Heart right ventricle (tissue), 16 donors: ENCODE results near the gene SFXN5. TPM values are rescaled to one million over a fixed set of nuclear protein-coding genes. Genes with fewer than 3 reads are reported as not detected.

ENCODE experiments used
- ATAC-seq, 8 donors: fragments of 200-7000 bp; cut with Tn5 transposase; one replicate each; pipeline ENCODE4 v1.9.1; 2020; ENCODE audit warnings: mild to moderate bottlenecking in 8 of 8, moderate library complexity in 8 of 8, moderate number of reproducible peaks in 1 of 8
- DNase-seq, 2 donors: peaks; one replicate each; pipeline ENCODE4 v3.0.0-alpha.2; 2020
- H3K27ac ChIP-seq, 10 donors: fragments of 200-600 bp; sonication (generic) in 2 of 10; one replicate each; pipeline versions ENCODE4 v1.5.0 to v1.8.0; 2020 to 2022; ENCODE audit warnings: mild to moderate bottlenecking in 3 of 10
- H3K27me3 ChIP-seq, 7 donors: fragments of 200-600 bp; one replicate each; pipeline ENCODE4 v1.8.0; 2021 to 2022; ENCODE audit warnings: mild to moderate bottlenecking in 2 of 7
- H3K36me3 ChIP-seq, 9 donors: fragments of 200-600 bp; sonication (generic) in 1 of 9; one replicate each; pipeline versions ENCODE4 v1.5.0 to v1.8.0; 2020 to 2022; ENCODE audit warnings: mild to moderate bottlenecking in 2 of 9
- H3K4me1 ChIP-seq, 9 donors: fragments of 200-600 bp; sonication (generic) in 1 of 9; one replicate each; pipeline versions ENCODE4 v1.5.0 to v1.8.0; 2020 to 2022; ENCODE audit warnings: mild to moderate bottlenecking in 4 of 9
- H3K4me3 ChIP-seq, 10 donors: fragments of 200-600 bp; sonication (generic) in 2 of 10; one replicate each; pipeline versions ENCODE4 v1.5.0 to v1.8.0; 2020 to 2022; ENCODE audit warnings: mild to moderate bottlenecking in 7 of 10, moderate library complexity in 2 of 10
- H3K9me3 ChIP-seq, 11 donors: fragments of 200-600 bp in 10 of 11; sonication (generic) in 2 of 11; one replicate each; pipeline versions ENCODE4 v1.5.0 to v1.8.0; 2013 to 2022; ENCODE audit warnings: mild to moderate bottlenecking in 2 of 11, control low read depth in 1 of 11, moderate library complexity in 1 of 11
- WGBS, 2 donors: extraction: QIAGEN DNeasy Blood & Tissue Kit; methylation state at CpG; one replicate each; pipeline ENCODE4 v1.1.7; 2013; ENCODE audit warnings: inconsistent platforms in 1 of 2; 5-methylcytosine and 5-hydroxymethylcytosine counted together
- intact Hi-C, 10 donors: fragments of 100-400 bp; cut with DNase I; formaldehyde crosslinking; loops; one replicate each; pipeline versions ENCODE4 v1.11.1 to v1.14.2; 2022
- polyA plus RNA-seq, 2 donors: library from polyadenylated mRNA; stranded (reverse); fragments of 200-250 nt; gene quantifications; one replicate each; pipeline ENCODE4 v1.2.3, GENCODE V29; 2013
- total RNA-seq, 10 donors: library from RNA; stranded (reverse); fragmentation: NEBNext Ultra II Directional in 3 of 10; extraction: Animal tissue kit (Norgen Biotek cat#: 25700) in 3 of 10; gene quantifications; one replicate each; pipeline versions ENCODE4 v1.2.1 to v1.2.4, GENCODE V29; 2021 to 2023
- TF ChIP-seq, protein P1 (sequence below), 9 donors: fragments of 200-600 bp; sonication (generic) in 2 of 9; IDR thresholded peaks; one replicate each; pipeline versions ENCODE4 v1.5.0 to v1.8.0; 2021 to 2022; ENCODE audit warnings: antibody characterized with exemption in 9 of 9, mild to moderate bottlenecking in 5 of 9, moderate library complexity in 1 of 9
- donor health status: Arrhythmogenic right ventricular cardiomyopathy.
- donor health status: ischemic (EF 13 %, LVEDD 7.1; RV severe dilation, severe dysfunction).
- donor health status: healthy with polysubstance abuse.
- donor health status: DM: no; HTN: yes; CAD: no.
- donor health status: DM: no; HTN: no; CAD: no.
- donor health status: ischemic (EF 25% LVEDD 6.9; RV normal size, moderate dysfunction).
- donor health status: ischemic (EF 25% LVEDD 5.7; RV mildly dilated, moderate dysfunction).
- donor health status: healthy.
- donor health status: DM: yes; HTN: yes; CAD: no.
- donor health status: Ischemic cardiomyopathy.
- donor health status: ischemic (EF 35%, LVEDD 5.7; RV mildly dilated, moderate dysfunction).
- donor health status: nonischemic (EF 11% LVEDD 7.7; RV severe dilation, severe dysfunction).
- donor health status: DM: yes; HTN: yes; CAD: no.
- donor health status: PGD.
- donor health status: ischemic (EF 29% LVEDD 5.4; RV normal size, mild dysfunction).
- donor health status: nonischemic (EF 23%, LVEDD 6.1; RV moderate dilation, normal function).

SFXN5 gene
- total and polyA plus RNA-seq, 12 donors, result 4.4 to 11.8 (median 9.7) TPM

DNA sequence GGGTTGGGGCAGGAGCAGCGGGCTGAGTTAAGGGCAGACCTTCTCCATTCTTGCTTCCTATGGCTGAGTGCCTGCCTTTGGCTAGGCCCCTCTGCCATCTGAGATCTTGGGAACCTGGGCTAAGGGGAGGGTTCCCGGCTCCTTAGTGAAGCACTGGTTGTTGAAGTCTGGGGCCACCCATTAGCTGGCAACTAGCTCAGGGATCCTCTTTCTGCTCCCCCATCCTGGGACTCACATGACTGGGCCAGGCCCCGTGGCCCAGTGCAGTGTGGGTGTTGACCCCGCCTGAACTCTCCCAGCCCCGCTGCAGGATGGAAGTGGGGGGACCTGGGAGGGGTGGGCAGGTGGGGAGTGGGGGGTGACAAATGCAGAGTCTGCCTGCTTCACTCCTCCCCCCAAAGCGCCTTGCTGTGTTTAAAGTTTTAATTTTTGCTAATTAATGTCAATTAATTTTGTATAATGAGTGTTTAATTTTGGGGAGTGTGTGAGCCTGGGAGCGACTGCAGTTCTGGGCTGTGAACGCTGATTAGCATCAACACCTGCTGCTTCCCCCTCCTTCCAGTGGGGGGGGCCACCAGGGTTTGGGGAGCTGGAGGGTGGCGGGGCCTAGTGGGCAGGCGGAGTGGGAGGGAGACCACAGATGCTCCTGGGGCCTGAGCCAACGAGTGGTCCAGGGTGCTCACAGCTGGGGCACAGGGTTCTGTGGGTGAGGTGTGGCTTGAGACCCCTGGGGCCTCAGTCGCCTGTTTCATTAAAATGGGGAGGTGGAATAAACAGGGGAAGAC lies 99.0 kb downstream of the SFXN5 start:
- H3K9me3 ChIP-seq, result no peaks in the 10 kb centered on the region
- peaks cover 0 to 7% (median 0%) of the 10 kb centered on the region in 9 donors for H3K4me1 ChIP-seq
- no peaks in the 10 kb centered on the region for H3K27me3 ChIP-seq
- H3K27ac ChIP-seq, result no peak overlapping the region
- H3K36me3 ChIP-seq, result peaks cover 0 to 20% (median 0%) of the 10 kb centered on the region in 9 donors
- DNase-seq (no peak), ATAC-seq (no peak)
- H3K4me3 ChIP-seq, result no peak overlapping the region
- intact Hi-C loops, result loop anchor here (2.0 to 10.0 kb wide), 4 partner anchors 75 to 80 kb away; no protein-coding TSS in a partner anchor
- TF ChIP-seq, protein P1, sequence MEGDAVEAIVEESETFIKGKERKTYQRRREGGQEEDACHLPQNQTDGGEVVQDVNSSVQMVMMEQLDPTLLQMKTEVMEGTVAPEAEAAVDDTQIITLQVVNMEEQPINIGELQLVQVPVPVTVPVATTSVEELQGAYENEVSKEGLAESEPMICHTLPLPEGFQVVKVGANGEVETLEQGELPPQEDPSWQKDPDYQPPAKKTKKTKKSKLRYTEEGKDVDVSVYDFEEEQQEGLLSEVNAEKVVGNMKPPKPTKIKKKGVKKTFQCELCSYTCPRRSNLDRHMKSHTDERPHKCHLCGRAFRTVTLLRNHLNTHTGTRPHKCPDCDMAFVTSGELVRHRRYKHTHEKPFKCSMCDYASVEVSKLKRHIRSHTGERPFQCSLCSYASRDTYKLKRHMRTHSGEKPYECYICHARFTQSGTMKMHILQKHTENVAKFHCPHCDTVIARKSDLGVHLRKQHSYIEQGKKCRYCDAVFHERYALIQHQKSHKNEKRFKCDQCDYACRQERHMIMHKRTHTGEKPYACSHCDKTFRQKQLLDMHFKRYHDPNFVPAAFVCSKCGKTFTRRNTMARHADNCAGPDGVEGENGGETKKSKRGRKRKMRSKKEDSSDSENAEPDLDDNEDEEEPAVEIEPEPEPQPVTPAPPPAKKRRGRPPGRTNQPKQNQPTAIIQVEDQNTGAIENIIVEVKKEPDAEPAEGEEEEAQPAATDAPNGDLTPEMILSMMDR (IDR thresholded peaks at IDR 0.05), result no peak
- 93 to 94% methylated on average over 12 of the region's 12 CpGs for WGBS, 2 donors

DNA sequence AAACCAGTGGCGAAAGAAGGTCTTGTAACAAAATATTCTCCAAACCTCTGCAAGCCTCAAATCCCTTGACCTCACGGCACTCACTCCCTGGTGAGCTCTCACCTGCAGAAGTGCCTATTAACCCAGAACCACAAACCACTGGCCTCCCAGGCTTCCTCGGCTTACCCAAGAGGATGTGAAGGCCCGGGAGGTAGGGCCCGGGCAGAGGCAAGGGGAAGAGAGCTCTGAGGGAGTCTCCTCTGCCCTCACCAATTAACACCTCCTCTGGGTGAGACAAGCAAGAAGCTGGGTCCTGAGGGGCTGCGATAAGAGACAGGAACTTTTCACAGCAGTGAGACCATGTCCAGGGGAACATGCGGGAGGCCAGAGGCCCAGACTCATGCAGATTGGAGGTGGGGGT lies 100.5 kb downstream of the SFXN5 start:
- intact Hi-C loops, result loop anchor here in 9 of 10 donors (5.0 to 10.0 kb wide), 3 partner anchors 74 to 79 kb away; no protein-coding TSS in a partner anchor
- TF ChIP-seq, protein P1 (IDR thresholded peaks at IDR 0.05), result no peak
- peaks cover 0 to 24% (median 0%) of the 10 kb centered on the region in 9 donors for H3K36me3 ChIP-seq
- DNase-seq, result no peak
- WGBS, 2 donors, result 87 to 90% methylated on average over 7 of the region's 7 CpGs
- H3K4me1 ChIP-seq, result peaks cover 0 to 7% (median 0%) of the 10 kb centered on the region in 9 donors
- no peak for ATAC-seq
- no peak overlapping the region for H3K27ac ChIP-seq
- H3K27me3 ChIP-seq, result no peaks in the 10 kb centered on the region
- no peak overlapping the region for H3K4me3 ChIP-seq
- H3K9me3 ChIP-seq, result no peaks in the 10 kb centered on the region

DNA sequence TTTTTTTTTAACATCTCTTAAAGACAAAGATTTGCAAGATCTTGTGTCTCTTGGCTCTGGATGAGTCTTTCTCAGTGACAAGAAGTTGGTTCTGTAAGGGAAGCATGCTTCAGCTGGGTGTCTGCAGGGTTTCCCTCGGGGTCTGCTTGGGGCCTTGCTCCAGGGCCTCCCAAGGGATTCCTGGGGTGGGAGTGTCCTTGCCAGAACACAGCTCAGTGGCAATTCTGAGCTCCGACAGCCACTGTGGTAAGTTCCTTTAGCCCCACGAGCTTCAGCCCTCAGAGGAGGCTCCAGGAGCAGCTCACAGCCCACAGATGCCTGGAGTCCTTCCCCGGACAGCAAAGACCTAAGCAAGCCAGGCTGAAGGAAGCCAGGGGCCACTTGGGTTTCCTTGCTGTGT lies 101.8 kb downstream of the SFXN5 start:
- Histone ChIP-seq H3K9me3 (no peaks in the 10 kb centered on the region), H3K4me3 (no peak overlapping the region), H3K27ac (no peak overlapping the region), H3K36me3 (peaks cover 0 to 22% (median 0%) of the 10 kb centered on the region in 9 donors), H3K4me1 (peaks cover 0 to 7% (median 0%) of the 10 kb centered on the region in 9 donors), H3K27me3 (no peaks in the 10 kb centered on the region)
- DNase-seq (no peak), ATAC-seq (no peak)
- TF ChIP-seq, protein P1 (IDR thresholded peaks at IDR 0.05), result no peak
- 72% methylated on average over 4 of the region's 4 CpGs for WGBS, 2 donors
- intact Hi-C loops, result loop anchor here in 9 of 10 donors (5.0 to 10.0 kb wide), 3 partner anchors 72 to 77 kb away; no protein-coding TSS in a partner anchor

DNA sequence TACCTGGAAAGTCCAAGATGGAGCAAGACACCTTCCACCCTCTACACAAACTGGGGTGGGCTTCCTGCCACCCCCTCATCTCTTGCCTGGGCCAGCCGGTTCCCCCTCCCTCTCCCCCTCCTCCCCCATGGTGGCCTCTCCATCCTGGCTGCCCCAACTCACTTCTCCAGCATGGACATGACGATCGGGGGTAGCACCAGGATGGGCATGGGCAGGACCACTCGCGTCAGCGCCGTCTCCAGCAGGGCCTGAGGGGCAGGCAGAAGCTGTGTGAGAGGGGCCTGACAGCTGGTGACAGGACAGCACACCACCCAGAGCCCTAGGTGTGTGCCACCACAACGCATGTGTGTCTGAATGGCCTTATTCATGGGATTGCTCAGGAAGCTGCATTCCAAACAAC lies 103.2 kb downstream of the SFXN5 start:
- peaks cover 0 to 21% (median 0%) of the 10 kb centered on the region in 9 donors for H3K36me3 ChIP-seq
- WGBS, 2 donors, result 92% methylated on average over 8 of the region's 8 CpGs
- TF ChIP-seq, protein P1 (IDR thresholded peaks at IDR 0.05), result no peak
- no peak for ATAC-seq
- H3K9me3 ChIP-seq, result no peaks in the 10 kb centered on the region
- H3K27me3 ChIP-seq, result no peaks in the 10 kb centered on the region
- intact Hi-C loops, result no loop called here
- no peak for DNase-seq
- H3K4me3 ChIP-seq, result no peak overlapping the region
- no peak overlapping the region for H3K27ac ChIP-seq
- H3K4me1 ChIP-seq, result no peaks in the 10 kb centered on the region
